ENCODE data around the gene CHRM2. TPM values are rescaled to one million over a fixed set of nuclear protein-coding genes. Genes with fewer than 3 reads are reported as not detected.
"Not testable (repeated sequence)": the region's sequence is repeated elsewhere in the genome, so short reads cannot be mapped to it uniquely, and the experiment has no call there.

Gene CHRM2
- 1.2 and 26.4 TPM in 2 replicates for total RNA-seq (ENCODE audit: low replicate concordance)

GRCh38 chr7:136868496-136869000 is at the start of gene CHRM2:
TSS of gene CHRM2 (plus strand) at chr7:136868652. CDS start at chr7:137014866, 146,214 bp downstream.
- peak within 1 kb of the TSS; percentile 64 for H3K4me3 ChIP-seq (ENCODE audit: low read depth, low read length)
- no peak for TF ChIP-seq CTCF (IDR thresholded peaks at IDR 0.05; ENCODE audit: insufficient read depth, low read length)
- peak; percentile 45 for DNase-seq (ENCODE audit: low read depth)

DNA sequence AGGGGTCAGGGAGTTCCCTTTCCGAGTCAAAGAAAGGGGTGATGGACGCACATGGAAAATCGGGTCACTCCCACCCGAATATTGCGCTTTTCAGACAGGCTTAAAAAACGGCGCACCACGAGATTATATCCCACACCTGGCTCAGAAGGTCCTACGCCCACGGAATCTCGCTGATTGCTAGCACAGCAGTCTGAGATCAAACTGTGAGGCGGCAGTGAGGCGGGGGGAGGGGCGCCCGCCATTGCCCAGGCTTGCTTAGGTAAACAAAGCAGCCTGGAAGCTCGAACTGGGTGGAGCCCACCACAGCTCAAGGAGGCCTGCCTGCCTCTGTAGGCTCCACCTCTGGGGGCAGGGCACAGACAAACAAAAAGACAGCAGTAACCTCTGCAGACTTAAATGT is 37.1 kb upstream of the CHRM2 start:
- DNase-seq (ENCODE audit: low read depth); H3K4me3 ChIP-seq (ENCODE audit: low read depth, low read length): not testable (repeated sequence)

GRCh38 chr7:136845899-136846465 is 22.5 kb upstream of the CHRM2 start:
- H3K4me3 ChIP-seq (ENCODE audit: low read depth, low read length) = no peak overlapping the region
- TF ChIP-seq CTCF (IDR thresholded peaks at IDR 0.05; ENCODE audit: insufficient read depth, low read length) = no peak
- DNase-seq (ENCODE audit: low read depth) = peak; percentile 36

DNA sequence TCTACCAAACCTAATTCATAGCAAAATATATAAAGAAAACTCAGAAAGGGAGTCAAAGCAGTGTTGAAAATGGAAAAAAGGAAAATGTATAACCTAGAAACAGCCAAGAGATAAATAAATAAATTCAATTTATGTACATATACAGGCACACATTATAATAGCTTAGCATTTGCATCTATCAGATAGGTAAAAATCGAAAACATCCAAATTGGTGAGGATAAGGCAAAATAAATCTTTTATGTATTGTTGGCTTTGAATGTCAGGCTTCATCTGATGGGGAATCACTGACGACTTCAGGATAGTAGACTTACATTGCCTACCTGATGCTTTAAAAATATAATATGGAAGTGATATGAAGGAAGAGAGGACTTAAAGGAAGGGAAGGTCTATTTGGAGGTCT is 20.6 kb upstream of the CHRM2 start:
- TF ChIP-seq CTCF (IDR thresholded peaks at IDR 0.05; ENCODE audit: insufficient read depth, low read length) = no peak
- no peak overlapping the region for H3K4me3 ChIP-seq (ENCODE audit: low read depth, low read length)
- no peak for DNase-seq (ENCODE audit: low read depth)

- TF ChIP-seq CTCF (IDR thresholded peaks at IDR 0.05; ENCODE audit: insufficient read depth, low read length) = no peak
- no peak overlapping the region for H3K4me3 ChIP-seq (ENCODE audit: low read depth, low read length)
- no peak for DNase-seq (ENCODE audit: low read depth)
Observed at GRCh38 chr7:136853654-136854053, 14.8 kb upstream of the CHRM2 start.

DNA sequence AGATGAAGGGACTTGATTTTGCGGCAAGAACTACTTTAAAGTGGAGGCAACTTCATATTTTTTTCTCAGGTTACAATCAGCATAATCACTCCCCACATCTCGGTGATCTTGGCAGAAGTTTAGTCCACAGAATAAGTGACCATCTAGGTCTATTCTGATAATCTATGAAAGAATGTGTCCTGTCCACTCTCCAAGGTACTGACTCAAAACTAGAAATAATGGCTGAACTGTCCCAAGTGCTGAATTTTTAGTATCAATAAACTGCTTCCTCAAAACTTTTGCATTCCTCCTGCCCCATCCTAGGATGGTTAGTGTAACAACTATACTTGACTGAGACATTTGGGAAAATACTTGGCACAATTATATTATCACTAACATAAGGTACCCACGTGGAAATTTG is 10.9 kb upstream of the CHRM2 start:
- H3K4me3 ChIP-seq (ENCODE audit: low read depth, low read length) = no peak overlapping the region
- TF ChIP-seq CTCF (IDR thresholded peaks at IDR 0.05; ENCODE audit: insufficient read depth, low read length) = no peak
- peak; percentile 47 for DNase-seq (ENCODE audit: low read depth)

DNA sequence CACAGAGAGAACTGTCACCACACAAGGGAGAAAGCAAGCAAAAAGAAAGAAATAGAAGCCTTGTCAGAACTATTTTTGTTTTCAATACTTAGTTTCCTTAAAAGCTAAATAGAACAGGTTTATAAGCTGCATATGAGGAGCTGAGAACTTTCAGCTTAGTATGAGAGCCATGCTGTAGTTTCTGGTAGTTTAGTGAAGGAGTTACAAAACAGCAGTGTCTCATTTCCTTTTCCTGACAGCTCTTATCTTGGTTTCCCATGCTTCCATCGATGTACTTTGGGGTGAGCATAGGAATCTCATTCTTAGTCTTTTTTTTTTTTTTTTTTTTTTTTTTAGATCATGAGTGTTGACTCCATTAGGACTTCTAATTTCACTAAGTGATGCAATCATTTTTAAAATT is 8.6 kb upstream of the CHRM2 start:
- H3K4me3 ChIP-seq (ENCODE audit: low read depth, low read length) = no peak overlapping the region
- peak; percentile 47 for DNase-seq (ENCODE audit: low read depth)
- no peak for TF ChIP-seq CTCF (IDR thresholded peaks at IDR 0.05; ENCODE audit: insufficient read depth, low read length)

Measured in fibroblast of the aortic adventitia (primary cell).